Peyer's patch (tissue), 4 donors: ENCODE data around the gene TBRG1.

Source experiments
- POLR2A ChIP-seq, 2 donors: fragments of 450-650 bp; IDR thresholded peaks; one replicate each; pipeline ENCODE4 v1.5.1; 2017; ENCODE audit warnings: antibody characterized with exemption in 2 of 2, mild to moderate bottlenecking in 2 of 2, moderate library complexity in 2 of 2
- TF ChIP-seq, protein P1 (sequence below), 6 experiments: fragments of 450-650 bp in 4 of 6; fragments of 200-600 bp in 2 of 6; sonication (generic) in 1 of 6; IDR thresholded peaks; one replicate each; pipeline ENCODE4 v1.5.1; 2017 to 2019; ENCODE audit warnings: antibody characterized with exemption in 6 of 6, mild to moderate bottlenecking in 3 of 6, moderate library complexity in 1 of 6

DNA sequence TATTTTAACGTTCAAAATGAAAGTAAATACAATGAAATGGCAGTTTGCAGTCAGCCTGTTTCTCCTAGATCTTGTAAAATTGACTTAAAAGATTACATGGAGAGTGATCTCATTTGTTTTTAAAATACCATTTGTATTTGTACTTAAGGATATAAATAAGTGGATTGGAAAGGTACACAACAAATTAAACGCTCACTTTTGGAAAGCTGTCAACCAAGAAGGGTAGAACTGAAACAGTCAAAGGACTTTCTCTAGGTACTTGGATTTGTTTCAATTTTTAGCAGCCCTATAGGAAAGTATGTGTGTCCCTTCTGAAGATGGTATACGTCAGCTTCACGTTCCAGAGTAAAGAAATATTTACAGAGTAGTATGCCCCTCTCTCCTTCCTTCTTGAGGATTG, 7.3 kb downstream of the TBRG1 start:
- no peak for TF ChIP-seq POLR2A (IDR thresholded peaks at IDR 0.05)
- TF ChIP-seq, protein P1, sequence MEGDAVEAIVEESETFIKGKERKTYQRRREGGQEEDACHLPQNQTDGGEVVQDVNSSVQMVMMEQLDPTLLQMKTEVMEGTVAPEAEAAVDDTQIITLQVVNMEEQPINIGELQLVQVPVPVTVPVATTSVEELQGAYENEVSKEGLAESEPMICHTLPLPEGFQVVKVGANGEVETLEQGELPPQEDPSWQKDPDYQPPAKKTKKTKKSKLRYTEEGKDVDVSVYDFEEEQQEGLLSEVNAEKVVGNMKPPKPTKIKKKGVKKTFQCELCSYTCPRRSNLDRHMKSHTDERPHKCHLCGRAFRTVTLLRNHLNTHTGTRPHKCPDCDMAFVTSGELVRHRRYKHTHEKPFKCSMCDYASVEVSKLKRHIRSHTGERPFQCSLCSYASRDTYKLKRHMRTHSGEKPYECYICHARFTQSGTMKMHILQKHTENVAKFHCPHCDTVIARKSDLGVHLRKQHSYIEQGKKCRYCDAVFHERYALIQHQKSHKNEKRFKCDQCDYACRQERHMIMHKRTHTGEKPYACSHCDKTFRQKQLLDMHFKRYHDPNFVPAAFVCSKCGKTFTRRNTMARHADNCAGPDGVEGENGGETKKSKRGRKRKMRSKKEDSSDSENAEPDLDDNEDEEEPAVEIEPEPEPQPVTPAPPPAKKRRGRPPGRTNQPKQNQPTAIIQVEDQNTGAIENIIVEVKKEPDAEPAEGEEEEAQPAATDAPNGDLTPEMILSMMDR (IDR thresholded peaks at IDR 0.05) = no peak
